Mononuclear cell (primary cell): Measurements from ENCODE around the gene SDCCAG8. TPM values are rescaled to one million over a fixed set of nuclear protein-coding genes. Genes with fewer than 3 reads are reported as not detected.

Experiments used
- H3K27me3 ChIP-seq: 2 replicates; pipeline ENCODE4 v1.6.0; 2011; ENCODE audit warnings: low read length, control low read depth; ENCODE audit not compliant: insufficient read depth
- H3K4me1 ChIP-seq: 2 replicates; pipeline ENCODE4 v1.5.1; 2011; ENCODE audit warnings: mild to moderate bottlenecking, low read length, control low read depth; ENCODE audit not compliant: insufficient read depth
- H3K4me3 ChIP-seq: 2 replicates; pipeline ENCODE4 v1.5.1; 2011; ENCODE audit warnings: mild to moderate bottlenecking, low read length, moderate library complexity
- H3K9me3 ChIP-seq: 2 replicates; pipeline ENCODE4 v1.5.1; 2011; ENCODE audit warnings: low read depth, mild to moderate bottlenecking, control low read depth, low read length
- total RNA-seq: library from RNA; depleted of rRNA; stranded (reverse); fragments of >200 nt; gene quantifications from one replicate; pipeline ENCODE4 v1.2.3, GENCODE V29; 2012

The SDCCAG8 gene
- total RNA-seq, 1 donor: 29.3 TPM

GRCh38 chr1:243267471-243267880, 11.6 kb downstream of the SDCCAG8 start:
- Histone ChIP-seq H3K27me3 (no peaks in the 10 kb centered on the region), H3K4me1 (peaks cover 68% of the 10 kb centered on the region), H3K9me3 (no peaks in the 10 kb centered on the region), H3K4me3 (no peak overlapping the region)

DNA sequence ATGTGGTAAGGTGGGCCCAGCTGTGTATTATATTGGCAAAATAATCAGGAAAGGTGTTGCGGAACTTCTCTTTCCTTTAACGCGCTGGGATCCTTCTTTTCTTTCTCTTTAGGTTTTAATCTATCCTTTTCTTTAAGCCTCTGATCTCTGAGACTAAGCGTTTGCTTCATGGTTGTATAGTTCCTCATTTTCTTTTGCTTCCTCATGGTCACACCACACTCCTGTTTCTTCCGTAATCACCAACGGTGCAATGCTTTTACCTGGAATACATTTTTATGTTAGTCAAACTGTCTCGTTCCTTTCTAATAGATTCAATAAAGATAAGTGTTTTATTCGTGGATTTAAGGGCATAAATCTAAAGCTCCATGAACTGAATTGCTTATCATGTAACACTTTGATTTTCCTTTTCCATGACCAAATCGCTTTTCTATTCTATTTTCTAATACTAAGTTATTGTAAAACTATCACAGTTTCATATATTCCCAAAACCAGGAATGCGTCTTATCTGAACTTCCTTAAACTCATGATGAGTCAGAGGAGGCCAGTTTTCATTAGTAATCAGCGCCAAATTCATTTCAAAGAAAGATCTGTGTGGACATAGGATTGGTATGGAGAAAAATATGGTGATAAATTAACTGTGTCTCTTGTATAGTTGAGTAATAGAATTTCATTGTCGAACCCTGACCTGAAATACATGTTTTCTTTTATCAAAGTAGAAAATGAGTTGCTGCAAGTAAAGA, 12.2 kb downstream of the SDCCAG8 start:
- Histone ChIP-seq H3K9me3 (no peaks in the 10 kb centered on the region), H3K4me1 (peaks cover 68% of the 10 kb centered on the region), H3K4me3 (no peak overlapping the region), H3K27me3 (no peaks in the 10 kb centered on the region)

DNA sequence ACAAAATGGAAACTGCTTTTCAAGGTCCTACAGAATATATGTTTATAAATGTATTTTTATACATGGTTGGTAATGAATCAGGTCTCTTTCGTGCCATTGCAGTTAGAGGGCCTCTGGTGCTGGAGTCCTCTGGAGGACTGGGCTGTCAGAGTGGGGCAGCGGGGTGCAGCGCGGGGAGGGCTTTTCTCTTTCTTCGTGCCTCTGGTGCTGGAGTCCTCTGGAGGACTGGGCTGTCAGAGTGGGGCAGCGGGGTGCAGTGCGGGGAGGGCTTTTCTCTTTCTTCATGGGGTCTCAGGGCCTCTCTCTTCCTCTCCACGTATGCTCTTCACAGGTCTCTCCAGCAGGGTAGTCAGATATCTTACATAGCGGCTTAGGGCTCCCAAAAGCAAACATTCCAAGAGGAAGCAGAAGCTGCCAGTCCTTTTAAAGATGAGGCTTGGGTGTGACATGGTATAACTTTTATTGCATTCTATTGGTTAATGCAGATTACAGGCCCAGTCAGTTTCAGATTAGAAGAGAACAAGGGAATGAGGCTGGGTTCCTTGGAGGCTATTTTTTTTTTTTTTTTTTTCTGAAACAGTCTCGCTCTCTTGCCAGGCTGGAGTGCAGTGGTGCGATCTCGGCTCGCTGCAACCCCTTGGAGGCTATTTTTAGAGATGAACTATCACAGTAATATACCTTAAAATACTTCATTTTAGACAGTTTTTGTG, 13.1 kb downstream of the SDCCAG8 start:
- H3K4me1 ChIP-seq: peaks cover 60% of the 10 kb centered on the region
- H3K4me3 ChIP-seq: no peak overlapping the region
- H3K9me3 ChIP-seq: no peaks in the 10 kb centered on the region
- H3K27me3 ChIP-seq: no peaks in the 10 kb centered on the region

GRCh38 chr1:243269461-243269801, 13.6 kb downstream of the SDCCAG8 start:
- H3K27me3 ChIP-seq: no peaks in the 10 kb centered on the region
- H3K4me1 ChIP-seq: peaks cover 55% of the 10 kb centered on the region
- H3K4me3 ChIP-seq: no peak overlapping the region
- no peaks in the 10 kb centered on the region for H3K9me3 ChIP-seq

DNA sequence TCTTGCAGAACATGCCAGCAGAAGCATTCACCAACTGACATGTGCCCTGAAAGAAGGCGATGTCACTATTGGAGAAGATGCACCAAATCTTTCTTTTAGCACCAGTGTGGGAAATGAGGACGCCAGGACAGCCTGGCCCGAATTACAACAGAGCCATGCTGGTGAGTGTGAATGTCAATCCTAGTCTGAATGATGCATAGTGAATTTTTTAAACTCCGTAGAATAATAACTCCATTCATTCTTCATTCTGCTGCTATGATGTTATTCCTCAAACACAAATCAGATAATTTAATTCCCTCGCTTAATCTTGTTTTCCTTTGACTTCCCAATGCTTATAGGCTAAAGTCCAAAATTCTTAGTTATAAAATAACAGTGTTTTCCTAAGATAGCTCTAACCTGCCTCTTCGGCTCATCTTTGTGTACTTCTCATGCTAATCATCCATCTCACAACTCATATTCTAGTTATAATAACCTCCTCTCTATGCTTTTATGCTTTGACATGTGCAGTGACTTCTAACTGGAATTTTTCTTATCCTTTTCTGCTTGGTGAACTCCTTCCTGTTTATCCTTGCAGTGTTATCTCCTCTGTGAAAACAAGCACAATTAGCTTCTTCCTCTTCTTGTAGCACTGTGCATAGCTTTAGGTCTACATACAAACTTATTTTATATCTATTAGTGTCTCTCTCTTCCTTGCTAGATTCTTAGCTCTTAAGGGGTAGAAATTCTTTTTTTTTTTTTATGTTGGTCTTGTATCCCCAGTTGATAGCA, 14.4 kb downstream of the SDCCAG8 start:
- Histone ChIP-seq H3K9me3 (no peaks in the 10 kb centered on the region), H3K27me3 (no peaks in the 10 kb centered on the region), H3K4me1 (peaks cover 46% of the 10 kb centered on the region), H3K4me3 (no peak overlapping the region)

GRCh38 chr1:243271996-243272395, 16.2 kb downstream of the SDCCAG8 start:
- H3K4me3 ChIP-seq: no peak overlapping the region
- H3K27me3 ChIP-seq: no peaks in the 10 kb centered on the region
- H3K4me1 ChIP-seq: peaks cover 31% of the 10 kb centered on the region
- H3K9me3 ChIP-seq: peaks cover 2% of the 10 kb centered on the region

DNA sequence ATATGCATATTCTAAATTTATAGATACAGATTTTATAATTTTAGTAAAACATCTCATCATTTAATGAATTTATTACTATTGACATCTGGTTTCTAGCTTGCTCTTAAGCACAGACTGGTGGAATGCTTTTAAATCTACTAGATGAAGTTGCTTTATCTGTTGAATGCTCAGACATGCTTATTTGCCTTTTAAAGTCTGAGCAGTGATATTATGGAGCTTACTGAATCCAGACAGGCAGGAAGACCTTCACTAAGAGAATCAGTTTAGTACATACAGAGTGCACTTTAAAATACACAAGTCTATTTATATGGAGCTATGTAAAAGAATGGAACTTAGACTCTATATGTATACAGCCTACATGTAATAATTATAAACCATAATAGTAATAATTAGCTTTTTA, 16.6 kb downstream of the SDCCAG8 start:
- Histone ChIP-seq H3K27me3 (no peaks in the 10 kb centered on the region), H3K9me3 (peaks cover 6% of the 10 kb centered on the region), H3K4me1 (peaks cover 27% of the 10 kb centered on the region), H3K4me3 (no peak overlapping the region)

- H3K4me1 ChIP-seq: peaks cover 20% of the 10 kb centered on the region
- H3K27me3 ChIP-seq: no peaks in the 10 kb centered on the region
- H3K4me3 ChIP-seq: no peak overlapping the region
- H3K9me3 ChIP-seq: peaks cover 6% of the 10 kb centered on the region
These were observed 17.7 kb downstream of the SDCCAG8 start for GRCh38 chr1:243273506-243273905.

GRCh38 chr1:243273945-243274344, 18.1 kb downstream of the SDCCAG8 start:
- Histone ChIP-seq H3K27me3 (no peaks in the 10 kb centered on the region), H3K4me3 (no peak overlapping the region), H3K9me3 (peaks cover 6% of the 10 kb centered on the region), H3K4me1 (peaks cover 16% of the 10 kb centered on the region)

DNA sequence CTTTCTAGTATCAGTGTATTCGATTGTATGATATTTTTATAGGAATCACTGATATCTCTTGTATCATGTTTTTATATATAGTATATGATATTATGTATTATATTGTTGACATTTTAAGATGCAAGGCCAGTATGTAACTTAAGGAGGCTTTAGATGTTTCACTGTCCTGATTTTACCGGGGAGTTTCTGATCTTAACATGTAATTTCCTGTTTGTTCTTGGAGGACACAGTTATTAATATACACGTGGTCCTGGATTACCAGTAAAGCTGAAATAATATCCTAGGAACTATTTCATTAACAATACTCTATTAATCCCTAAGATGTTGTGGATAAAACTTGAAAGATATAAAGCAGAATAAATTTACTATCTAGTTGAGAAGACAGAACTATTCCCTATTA, 19.5 kb downstream of the SDCCAG8 start:
- H3K4me1 ChIP-seq: peaks cover 2% of the 10 kb centered on the region

DNA sequence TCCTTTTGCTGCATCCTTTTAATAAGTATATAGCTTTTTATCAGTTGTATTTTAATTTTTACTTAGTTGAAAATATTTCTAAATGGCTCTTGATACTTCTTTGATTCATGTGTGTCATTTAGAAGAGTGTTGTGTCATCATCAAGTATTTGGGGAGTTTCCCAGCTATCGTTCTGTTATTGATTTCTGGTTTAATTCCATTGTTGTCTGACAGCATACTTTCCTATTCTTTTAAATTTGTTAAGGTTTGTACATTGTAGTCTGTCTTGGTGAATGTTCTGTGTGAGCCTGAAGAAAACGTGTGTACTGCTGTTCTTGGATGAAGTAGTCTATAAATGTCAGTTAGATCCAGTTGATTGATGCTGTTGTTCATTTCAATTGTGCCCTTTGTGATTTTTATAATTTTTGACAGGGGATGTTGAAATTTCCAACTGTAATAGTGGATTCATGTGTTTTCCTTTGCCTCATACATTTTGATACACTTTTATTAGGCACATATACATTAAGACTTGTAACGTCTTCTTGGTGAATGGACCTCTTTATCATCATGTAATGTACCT, 24.8 kb downstream of the SDCCAG8 start:
- H3K4me1 ChIP-seq: peaks cover 14% of the 10 kb centered on the region
- no peaks in the 10 kb centered on the region for H3K27me3 ChIP-seq
- no peak overlapping the region for H3K4me3 ChIP-seq
- peaks cover 6% of the 10 kb centered on the region for H3K9me3 ChIP-seq

More for the DNA sequence above, 19.5 kb downstream of the SDCCAG8 start:
- no peak overlapping the region for H3K4me3 ChIP-seq
- H3K9me3 ChIP-seq: peaks cover 6% of the 10 kb centered on the region
- no peaks in the 10 kb centered on the region for H3K27me3 ChIP-seq

- Histone ChIP-seq H3K4me1 (peaks cover 24% of the 10 kb centered on the region), H3K9me3 (peaks cover 6% of the 10 kb centered on the region), H3K27me3 (no peaks in the 10 kb centered on the region), H3K4me3 (no peak overlapping the region)
These were observed 25.8 kb downstream of the SDCCAG8 start for GRCh38 chr1:243281672-243282071.

DNA sequence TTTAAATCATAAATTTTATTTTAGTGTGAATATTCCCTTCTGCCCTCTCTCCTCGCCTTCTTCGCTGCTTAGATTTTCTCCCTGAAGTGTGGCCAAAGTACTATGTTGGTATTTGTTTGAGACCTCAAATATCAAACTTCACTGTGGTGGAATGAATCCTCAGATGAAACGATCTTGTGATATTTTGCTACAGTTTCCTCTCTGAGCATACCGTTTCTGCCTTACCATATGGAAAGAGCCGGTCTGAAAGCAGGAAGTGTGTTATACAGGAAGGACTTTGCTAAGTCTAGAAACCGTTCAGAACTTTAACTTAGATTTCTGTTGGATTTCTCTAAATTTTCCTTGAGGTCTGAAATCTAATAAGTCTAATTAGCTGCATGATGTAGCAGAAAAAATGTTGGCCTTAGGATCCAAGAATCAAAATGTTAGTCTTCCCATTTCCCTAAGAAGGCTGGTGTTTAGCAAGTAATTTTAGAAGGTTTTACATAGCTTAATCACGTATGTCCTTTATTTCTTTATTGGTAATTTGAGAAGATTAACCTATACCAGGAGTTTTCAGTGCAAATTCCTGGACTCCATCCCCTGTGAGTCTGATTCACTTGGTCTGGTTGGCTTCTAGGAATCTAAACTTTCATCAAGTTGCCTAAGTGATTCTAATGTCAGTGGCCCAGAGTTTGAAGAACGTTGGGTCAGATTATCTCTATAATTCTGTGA, 30.7 kb downstream of the SDCCAG8 start:
- no peaks in the 10 kb centered on the region for H3K9me3 ChIP-seq
- H3K27me3 ChIP-seq: no peaks in the 10 kb centered on the region
- H3K4me1 ChIP-seq: peaks cover 46% of the 10 kb centered on the region
- H3K4me3 ChIP-seq: no peak overlapping the region

- Histone ChIP-seq H3K9me3 (no peaks in the 10 kb centered on the region), H3K27me3 (no peaks in the 10 kb centered on the region), H3K4me3 (no peak overlapping the region), H3K4me1 (peaks cover 46% of the 10 kb centered on the region)
These were observed 31.3 kb downstream of the SDCCAG8 start for GRCh38 chr1:243287123-243287460.

GRCh38 chr1:243287652-243288051, 31.8 kb downstream of the SDCCAG8 start:
- peaks cover 46% of the 10 kb centered on the region for H3K4me1 ChIP-seq
- H3K4me3 ChIP-seq: no peak overlapping the region
- no peaks in the 10 kb centered on the region for H3K9me3 ChIP-seq
- H3K27me3 ChIP-seq: no peaks in the 10 kb centered on the region
